Left colon (tissue), 2 donors: ENCODE measurements around the gene MLNR. TPM values are rescaled to one million over a fixed set of nuclear protein-coding genes. Genes with fewer than 3 reads are reported as not detected.

ENCODE experiments used
- ATAC-seq: fragments of 200-7000 bp; cut with Tn5 transposase; one replicate; pipeline ENCODE4 v1.9.1; 2020; ENCODE audit warnings: mild to moderate bottlenecking, moderate library complexity
- DNase-seq, 2 donors: peaks; one replicate each; pipeline ENCODE4 v3.0.0-alpha.2; 2020
- intact Hi-C, 2 donors: fragments of 100-400 bp; cut with DNase I in 1 of 2; cut with micrococcal nuclease in 1 of 2; formaldehyde crosslinking; loops; one replicate each; pipeline versions ENCODE4 v1.11.2 to v1.14.0; 2022; cut with DNase I, micrococcal nuclease
- total RNA-seq, 2 donors: library from RNA; stranded (reverse); fragmentation: NEBNext Ultra II Directional; extraction: Animal tissue kit (Norgen Biotek cat#: 25700); gene quantifications; one replicate each; pipeline ENCODE4 v1.2.1, GENCODE V29; 2021
- donor health status: DM: no; HTN: no; CAD: no.
- donor health status: DM: yes; HTN: yes; CAD: no.

Gene MLNR
- total RNA-seq, 2 donors from 2014 or later: not detected

DNA sequence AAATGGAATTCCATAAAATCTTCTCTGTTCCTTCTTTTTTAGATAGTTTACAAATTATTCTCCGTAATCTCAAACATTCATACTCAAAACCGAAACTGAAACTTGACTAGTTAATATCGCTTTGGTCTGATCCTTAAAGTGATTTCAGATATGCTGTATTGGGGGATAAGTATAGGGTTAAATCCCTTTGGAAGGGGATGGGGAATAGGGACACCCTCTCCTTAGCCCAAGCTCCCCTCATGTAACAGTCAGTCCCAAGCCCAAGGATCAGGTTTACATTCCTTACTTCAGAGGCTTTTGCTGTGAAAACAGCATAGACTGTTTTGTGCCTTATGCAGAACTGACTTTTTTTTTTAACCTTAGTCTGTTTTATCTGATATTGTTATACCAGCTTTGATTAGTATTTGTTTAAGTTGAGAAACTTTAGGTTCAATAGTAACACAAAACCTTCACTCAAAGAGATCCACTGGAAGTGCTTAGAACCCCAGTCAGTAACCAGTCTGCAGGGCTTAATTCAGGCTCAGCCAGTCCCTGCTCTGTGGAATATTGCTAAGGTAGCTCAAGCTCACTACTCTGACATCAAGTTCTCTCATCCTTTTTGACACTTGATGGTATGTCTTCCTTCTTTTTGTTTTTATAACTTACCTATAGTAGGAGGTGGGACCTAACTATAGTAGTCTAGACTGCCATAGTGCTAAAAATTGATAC, 38.1 kb downstream of the MLNR start:
- intact Hi-C loops: no loop called here
- DNase-seq (no peak), ATAC-seq (no peak)

DNA sequence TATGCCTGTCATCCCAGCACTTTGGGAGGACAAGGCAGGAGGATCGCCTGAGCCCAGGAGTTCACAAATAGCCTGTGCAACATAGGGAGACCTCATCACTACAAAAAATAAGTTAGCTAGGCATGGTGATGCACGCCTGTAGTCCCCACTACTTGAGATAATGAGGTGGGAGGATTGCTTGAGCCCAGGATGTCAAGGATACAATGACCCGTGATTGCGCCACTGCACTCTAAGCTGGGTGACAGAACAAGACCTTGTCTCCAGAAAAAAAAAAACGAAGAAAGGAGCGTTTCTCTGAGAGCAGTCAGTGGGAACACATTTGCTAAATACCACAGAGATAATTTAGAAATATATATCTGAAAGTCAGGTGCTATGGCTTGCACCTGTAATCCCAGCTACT, 39.4 kb downstream of the MLNR start:
- ATAC-seq: no peak
- no peak for DNase-seq
- intact Hi-C loops: no loop called here

DNA sequence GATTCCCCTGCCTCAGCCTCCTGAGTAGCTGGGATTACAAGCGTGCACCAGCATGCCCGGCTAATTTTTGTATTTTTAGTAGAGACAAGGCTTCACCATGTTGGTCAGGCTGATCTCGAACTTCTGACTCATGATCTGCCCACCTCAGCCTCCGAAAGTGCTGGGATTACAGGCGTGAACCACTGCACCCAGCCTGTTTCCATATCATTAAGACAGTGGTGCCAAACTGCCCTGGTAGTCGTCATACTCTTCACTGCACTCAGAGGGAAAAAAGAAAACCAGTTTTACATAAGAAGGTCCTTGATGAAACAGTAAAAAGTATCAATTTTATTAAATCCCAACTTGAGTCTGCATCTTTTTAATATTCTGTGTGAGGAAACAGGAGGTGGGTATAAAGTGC, 42.5 kb downstream of the MLNR start:
- intact Hi-C loops: no loop called here
- DNase-seq: no peak

DNA sequence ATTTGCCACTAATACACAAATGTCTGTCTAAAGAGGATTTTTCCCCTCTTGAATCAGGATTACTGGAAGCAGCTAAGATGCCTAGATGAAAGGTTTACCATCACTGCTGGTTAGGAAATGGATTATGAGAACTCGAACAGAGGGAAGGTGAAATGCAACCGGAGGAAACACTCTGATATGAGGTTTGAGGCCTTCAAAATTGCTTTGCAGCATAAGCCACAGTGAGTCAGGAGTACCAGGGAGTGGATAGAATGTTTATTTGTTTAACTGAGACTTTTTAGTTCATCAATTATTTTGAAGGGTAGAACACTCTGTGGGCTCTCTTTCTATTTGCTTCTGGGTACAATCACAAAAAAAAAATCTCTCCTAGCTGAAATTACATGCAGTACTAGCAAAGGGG, 45.7 kb downstream of the MLNR start:
- intact Hi-C loops: no loop called here
- DNase-seq: no peak
- no peak for ATAC-seq

More for the DNA sequence above, 42.5 kb downstream of the MLNR start:
- ATAC-seq: no peak

DNA sequence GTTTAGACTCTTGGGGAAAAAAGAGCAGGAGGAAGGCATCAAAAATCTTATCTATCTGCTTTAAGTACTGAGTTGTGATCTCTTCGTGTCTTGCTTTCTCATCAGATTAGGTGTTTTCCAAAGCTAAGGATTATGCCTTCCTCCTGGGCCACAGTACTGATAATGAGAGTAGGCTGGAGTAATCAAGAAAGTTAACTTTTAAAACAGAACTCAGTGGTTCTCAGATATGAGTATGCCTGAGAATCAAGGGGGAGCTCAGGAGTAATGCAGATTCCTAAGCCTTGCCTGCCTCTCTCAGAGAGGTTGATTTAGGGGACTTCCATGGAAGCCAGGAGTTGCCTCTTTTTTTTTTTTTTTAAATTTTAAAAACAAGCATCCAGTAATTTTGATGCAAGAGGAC, 51.1 kb downstream of the MLNR start:
- intact Hi-C loops: no loop called here
- ATAC-seq: no peak

More for the DNA sequence above, 51.1 kb downstream of the MLNR start:
- no peak for DNase-seq

Other genes starting within 250 kb of the MLNR start
- 10 to 100 TPM; 43.1 to 49.9 TPM for gene FNDC3A, start 244.4 kb upstream of the MLNR start, total RNA-seq
- 1 to 10 TPM; 6.5 to 7.1 TPM for gene CDADC1, start 27.6 kb downstream of the MLNR start, total RNA-seq
- 10 to 100 TPM in 1 of 2 donors, 1 to 10 TPM in 1; 6.8 to 13.5 TPM for gene CAB39L, start 223.7 kb downstream of the MLNR start, total RNA-seq
- gene SETDB2, start 223.9 kb downstream of the MLNR start, total RNA-seq: 10 to 100 TPM in 1 of 2 donors, 1 to 10 TPM in 1; 9.3 to 10.6 TPM